Naive thymus-derived CD4-positive, alpha-beta T cell (primary cell): ENCODE measurements around the gene ERC1. TPM values are rescaled to one million over a fixed set of nuclear protein-coding genes. Genes with fewer than 3 reads are reported as not detected.

Source experiments
- ATAC-seq: fragments of 150-1000 bp; cut with Tn5 transposase; 2 replicates; pipeline ENCODE4 v1.10.0; 2021; ENCODE audit warnings: mild to moderate bottlenecking, moderate library complexity
- CTCF ChIA-PET: fragments of 350-600 bp; sonication (Branson Sonifier 250); formaldehyde crosslinking; loops from one replicate; lab custom pipeline; 2021; ENCODE audit warnings: antibody characterized with exemption; lab: Charles Lee
- POLR2A ChIA-PET: fragments of 350-600 bp; sonication (Branson Sonifier 250); formaldehyde crosslinking; loops from one replicate; lab custom pipeline; 2021; ENCODE audit warnings: antibody characterized with exemption, inconsistent platforms; lab: Charles Lee
- DNase-seq, 9 donors: peaks; one replicate each; pipeline versions ENCODE4 v3.0.0 to v3.0.0-alpha.2; 2020 to 2022; ENCODE audit warnings: mixed read lengths in 1 of 9
- H3K27ac ChIP-seq: one replicate; pipeline ENCODE4 v1.7.0; 2013; ENCODE audit warnings: mild to moderate bottlenecking, low read depth, low read length, moderate library complexity
- H3K27me3 ChIP-seq, 2 donors: one replicate each; pipeline ENCODE4 v1.7.0; 2013; ENCODE audit warnings: low read length in 2 of 2, mild to moderate bottlenecking in 2 of 2, moderate library complexity in 2 of 2; ENCODE audit not compliant: control insufficient read depth in 2 of 2, insufficient read depth in 2 of 2
- H3K36me3 ChIP-seq, 3 experiments: 1 replicate in 2 of 3; 2 replicates in 1 of 3; pipeline ENCODE4 v1.7.0; 2013; ENCODE audit warnings: low read length in 3 of 3, mild to moderate bottlenecking in 3 of 3, moderate library complexity in 1 of 3; ENCODE audit not compliant: insufficient read depth in 3 of 3, control insufficient read depth in 2 of 3
- H3K4me1 ChIP-seq, 2 donors: one replicate each; pipeline ENCODE4 v1.7.0; 2013; ENCODE audit warnings: low read length in 2 of 2, mild to moderate bottlenecking in 2 of 2, moderate library complexity in 1 of 2; ENCODE audit not compliant: control insufficient read depth in 2 of 2, insufficient read depth in 2 of 2
- H3K4me3 ChIP-seq: 2 replicates; pipeline ENCODE4 v1.7.0; 2013; ENCODE audit warnings: mild to moderate bottlenecking, low read length
- H3K9me3 ChIP-seq, 3 experiments: 1 replicate in 2 of 3; 2 replicates in 1 of 3; pipeline ENCODE4 v1.7.0; 2013; ENCODE audit warnings: low read length in 3 of 3; ENCODE audit not compliant: control insufficient read depth in 2 of 3
- H3K27ac Mint-ChIP-seq, 9 donors: one replicate each; pipeline ENCODE4 v1.8.0; 2020 to 2022; ENCODE audit warnings: mixed read lengths in 9 of 9, mild to moderate bottlenecking in 8 of 9, moderate library complexity in 5 of 9, inconsistent platforms in 2 of 9
- H3K27me3 Mint-ChIP-seq, 5 donors: one replicate each; pipeline ENCODE4 v1.8.0; 2021 to 2022; ENCODE audit warnings: mixed read lengths in 5 of 5, mild to moderate bottlenecking in 1 of 5
- H3K36me3 Mint-ChIP-seq, 5 donors: one replicate each; pipeline ENCODE4 v1.8.0; 2020 to 2022; ENCODE audit warnings: mixed read lengths in 5 of 5, mild to moderate bottlenecking in 3 of 5, inconsistent platforms in 1 of 5
- H3K4me1 Mint-ChIP-seq, 7 donors: one replicate each; pipeline ENCODE4 v1.8.0; 2020 to 2022; ENCODE audit warnings: mixed read lengths in 7 of 7, mild to moderate bottlenecking in 3 of 7, inconsistent platforms in 1 of 7
- H3K4me3 Mint-ChIP-seq, 10 donors: one replicate each; pipeline ENCODE4 v1.8.0; 2020 to 2022; ENCODE audit warnings: mild to moderate bottlenecking in 10 of 10, mixed read lengths in 10 of 10, moderate library complexity in 6 of 10, inconsistent platforms in 2 of 10
- H3K9me3 Mint-ChIP-seq, 11 donors: one replicate each; pipeline ENCODE4 v1.8.0; 2020 to 2022; ENCODE audit warnings: mixed read lengths in 11 of 11, mild to moderate bottlenecking in 4 of 11, inconsistent platforms in 1 of 11, moderate library complexity in 1 of 11
- intact Hi-C, 2 donors: fragments of 100-400 bp; cut with micrococcal nuclease; formaldehyde crosslinking; loops; one replicate each; pipeline ENCODE4 v1.15.1; 2023
- polyA plus RNA-seq, 2 donors: library from polyadenylated mRNA; unstranded; fragments of 300-500 nt; fragmentation: Illumina TruSeq; gene quantifications; one replicate each; pipeline ENCODE4 v1.2.3, GENCODE V29; 2021
- total RNA-seq, 6 experiments: library from RNA in 5 of 6; stranded (reverse) in 5 of 6; gene quantifications; 1 replicate in 5 of 6; 2 replicates in 1 of 6; pipeline ENCODE4 v1.2.3 and lab custom pipeline; 2021 to 2026

The ERC1 gene
- total and polyA plus RNA-seq, 7 experiments from 2014 or later = 15.9 to 62.0 (median 51.5) TPM

GRCh38 chr12:1463073-1463905 lies 472.3 kb downstream of the ERC1 start:
- intact Hi-C loops = no loop called here
- peaks cover 0 to 5% (median 0%) of the 10 kb centered on the region in 3 experiments for H3K36me3 ChIP-seq
- Mint-ChIP-seq H3K4me3 (no peak overlapping the region), H3K4me1 (peaks cover 0 to 6% (median 0%) of the 10 kb centered on the region in 7 donors), H3K27ac (peak overlapping the region in 2 of 9 donors; percentile 22 to 55), H3K9me3 (peaks cover 0 to 4% (median 0%) of the 10 kb centered on the region in 11 donors), H3K27me3 (no peaks in the 10 kb centered on the region), H3K36me3 (peaks cover 4 to 43% (median 28%) of the 10 kb centered on the region in 5 donors)
- ChIA-PET POLR2A (no interaction called here), CTCF (no interaction called here)
- DNase-seq (no peak), ATAC-seq (no peak)
- no peaks in the 10 kb centered on the region for H3K27me3 ChIP-seq
- no peaks in the 10 kb centered on the region for H3K4me1 ChIP-seq
- H3K9me3 ChIP-seq = no peaks in the 10 kb centered on the region
- H3K4me3 ChIP-seq = no peak overlapping the region
- no peak overlapping the region for H3K27ac ChIP-seq

- Histone ChIP-seq H3K9me3 (no peaks in the 10 kb centered on the region), H3K4me1 (no peaks in the 10 kb centered on the region), H3K4me3 (no peak overlapping the region), H3K27me3 (no peaks in the 10 kb centered on the region), H3K36me3 (peaks cover 0 to 5% (median 0%) of the 10 kb centered on the region in 3 experiments), H3K27ac (no peak overlapping the region)
- CTCF ChIA-PET = no interaction called here
- Mint-ChIP-seq H3K27me3 (no peaks in the 10 kb centered on the region), H3K4me3 (no peak overlapping the region), H3K27ac (no peak overlapping the region), H3K9me3 (peaks cover 0 to 4% (median 0%) of the 10 kb centered on the region in 11 donors), H3K36me3 (peaks cover 0 to 39% (median 22%) of the 10 kb centered on the region in 5 donors), H3K4me1 (peaks cover 0 to 5% (median 0%) of the 10 kb centered on the region in 7 donors)
- ATAC-seq = no peak
- intact Hi-C loops = no loop called here
- POLR2A ChIA-PET = interaction anchor here (0.8 kb wide), 1 partner anchor 24 kb away, joined by 4 read pairs; no protein-coding TSS in a partner anchor
- DNase-seq = no peak
Observed at GRCh38 chr12:1464925-1465324, 473.9 kb downstream of the ERC1 start.

GRCh38 chr12:1465990-1466389 lies 475.0 kb downstream of the ERC1 start:
- Histone ChIP-seq H3K4me1 (no peaks in the 10 kb centered on the region), H3K27ac (no peak overlapping the region), H3K9me3 (no peaks in the 10 kb centered on the region), H3K36me3 (peaks cover 0 to 5% (median 0%) of the 10 kb centered on the region in 3 experiments), H3K27me3 (no peaks in the 10 kb centered on the region), H3K4me3 (no peak overlapping the region)
- Mint-ChIP-seq H3K27me3 (no peaks in the 10 kb centered on the region), H3K4me3 (no peak overlapping the region), H3K9me3 (peaks cover 0 to 4% (median 0%) of the 10 kb centered on the region in 11 donors), H3K4me1 (peaks cover 0 to 8% (median 2%) of the 10 kb centered on the region in 7 donors), H3K27ac (no peak overlapping the region), H3K36me3 (peaks cover 0 to 43% (median 29%) of the 10 kb centered on the region in 5 donors)
- ChIA-PET CTCF (no interaction called here), POLR2A (no interaction called here)
- intact Hi-C loops = no loop called here
- ATAC-seq = no peak
- DNase-seq = no peak

- Histone ChIP-seq H3K9me3 (no peaks in the 10 kb centered on the region), H3K4me3 (no peak overlapping the region), H3K4me1 (no peaks in the 10 kb centered on the region), H3K27ac (no peak overlapping the region), H3K27me3 (no peaks in the 10 kb centered on the region), H3K36me3 (peaks cover 0 to 5% (median 0%) of the 10 kb centered on the region in 3 experiments)
- ATAC-seq (no peak), DNase-seq (no peak)
- POLR2A ChIA-PET = no interaction called here
- Mint-ChIP-seq H3K36me3 (peaks cover 0 to 44% (median 28%) of the 10 kb centered on the region in 5 donors), H3K27ac (no peak overlapping the region), H3K4me1 (peaks cover 0 to 12% (median 6%) of the 10 kb centered on the region in 7 donors), H3K4me3 (no peak overlapping the region), H3K9me3 (peaks cover 0 to 4% (median 0%) of the 10 kb centered on the region in 11 donors), H3K27me3 (no peaks in the 10 kb centered on the region)
- intact Hi-C loops = no loop called here
- CTCF ChIA-PET = no interaction called here
Observed at GRCh38 chr12:1466481-1467154, 475.6 kb downstream of the ERC1 start.

- no peak overlapping the region for H3K4me3 ChIP-seq
- no peak overlapping the region for H3K27ac Mint-ChIP-seq
- no peaks in the 10 kb centered on the region for H3K27me3 Mint-ChIP-seq
- DNase-seq (no peak), ATAC-seq (no peak)
- peaks cover 3 to 4% of the 10 kb centered on the region in 2 donors for H3K4me1 ChIP-seq
- H3K36me3 ChIP-seq = peaks cover 0 to 5% (median 0%) of the 10 kb centered on the region in 3 experiments
- no peak overlapping the region for H3K27ac ChIP-seq
- POLR2A ChIA-PET = no interaction called here
- H3K27me3 ChIP-seq = no peaks in the 10 kb centered on the region
- intact Hi-C loops = no loop called here
- H3K4me1 Mint-ChIP-seq = peaks cover 0 to 17% (median 10%) of the 10 kb centered on the region in 7 donors
- CTCF ChIA-PET = no interaction called here
- peaks cover 0 to 44% (median 20%) of the 10 kb centered on the region in 5 donors for H3K36me3 Mint-ChIP-seq
- peaks cover 0 to 4% (median 0%) of the 10 kb centered on the region in 11 donors for H3K9me3 Mint-ChIP-seq
- H3K4me3 Mint-ChIP-seq = no peak overlapping the region
- no peaks in the 10 kb centered on the region for H3K9me3 ChIP-seq
Observed at GRCh38 chr12:1467710-1468109, 476.7 kb downstream of the ERC1 start.

GRCh38 chr12:1469070-1469469 lies 478.0 kb downstream of the ERC1 start:
- no peak for ATAC-seq
- H3K4me3 ChIP-seq = no peak overlapping the region
- H3K4me1 ChIP-seq = peaks cover 8 to 11% of the 10 kb centered on the region in 2 donors
- H3K36me3 Mint-ChIP-seq = peaks cover 0 to 34% (median 15%) of the 10 kb centered on the region in 5 donors
- CTCF ChIA-PET = interaction anchor here (1.5 kb wide), 1 partner anchor 115 kb away, joined by 3 read pairs; no protein-coding TSS in a partner anchor
- H3K36me3 ChIP-seq = peaks cover 0 to 5% (median 0%) of the 10 kb centered on the region in 3 experiments
- no peak for DNase-seq
- H3K27ac ChIP-seq = no peak overlapping the region
- no peak overlapping the region for H3K4me3 Mint-ChIP-seq
- H3K4me1 Mint-ChIP-seq = peaks cover 0 to 19% (median 10%) of the 10 kb centered on the region in 7 donors
- H3K27ac Mint-ChIP-seq = no peak overlapping the region
- no peaks in the 10 kb centered on the region for H3K9me3 ChIP-seq
- intact Hi-C loops = no loop called here
- POLR2A ChIA-PET = interaction anchor here (0.7 to 0.8 kb wide), 2 partner anchors 10 to 156 kb away, joined by 3 read pairs; no protein-coding TSS in a partner anchor
- H3K27me3 Mint-ChIP-seq = no peaks in the 10 kb centered on the region
- no peaks in the 10 kb centered on the region for H3K27me3 ChIP-seq
- H3K9me3 Mint-ChIP-seq = no peaks in the 10 kb centered on the region
